Panc1 (cell line): ENCODE results near the gene MAPK6. TPM values are rescaled to one million over a fixed set of nuclear protein-coding genes. Genes with fewer than 3 reads are reported as not detected.

Experiments
- ATAC-seq: fragments of 200-7000 bp; cut with Tn5 transposase; 2 replicates; pipeline ENCODE4 v1.9.1; 2020; ENCODE audit warnings: mild to moderate bottlenecking, moderate library complexity
- BruUV-seq: library from RNA; stranded (reverse); fragments of 400-500 nt; replicated peaks from 2 replicates; lab custom pipeline; 2021; lab: Mats Ljungman, UMichigan
- CTCF ChIA-PET: fragments of 300-600 bp; sonication (Branson Sonifier 250); formaldehyde crosslinking; loops from one replicate; lab custom pipeline; 2022; ENCODE audit warnings: antibody characterized with exemption; lab: Charles Lee
- POLR2A ChIA-PET: fragments of 300-600 bp; sonication (Branson Sonifier 250); formaldehyde crosslinking; loops from one replicate; lab custom pipeline; 2022; ENCODE audit warnings: antibody characterized with exemption; lab: Charles Lee
- DNase-seq: peaks from one replicate; pipeline ENCODE4 v3.0.0-alpha.2; 2010; ENCODE audit warnings: low read depth, low spot score
- H3K27ac ChIP-seq: 2 replicates; pipeline ENCODE4 v1.5.1; 2011; ENCODE audit warnings: mild to moderate bottlenecking, low read length, inconsistent platforms
- H3K27me3 ChIP-seq: fragments of 200-500 bp; sonication (Bioruptor generic); 2 replicates; pipeline ENCODE4 v1.6.0; 2014; ENCODE audit warnings: low read length, inconsistent platforms; ENCODE audit not compliant: control insufficient read depth, insufficient read depth
- H3K36me3 ChIP-seq: fragments of 200-500 bp; sonication (Bioruptor generic); 2 replicates; pipeline ENCODE4 v1.5.1; 2014; ENCODE audit warnings: inconsistent platforms, mild to moderate bottlenecking, low read length, moderate library complexity; ENCODE audit not compliant: control insufficient read depth, insufficient read depth
- H3K4me1 ChIP-seq: 2 replicates; pipeline ENCODE4 v1.5.1; 2011; ENCODE audit warnings: inconsistent platforms, mild to moderate bottlenecking, low read length, moderate library complexity; ENCODE audit not compliant: control insufficient read depth, insufficient read depth
- H3K4me3 ChIP-seq, 2 experiments: 2 replicates each; pipeline ENCODE4 v1.5.1; 2011 to 2012; ENCODE audit warnings: low read depth in 2 of 2, low read length in 2 of 2, mild to moderate bottlenecking in 2 of 2, inconsistent platforms in 1 of 2, moderate library complexity in 1 of 2
- H3K9me3 ChIP-seq: fragments of 200-500 bp; sonication (Bioruptor generic); 2 replicates; pipeline ENCODE4 v1.5.1; 2014; ENCODE audit warnings: low read depth, mild to moderate bottlenecking, inconsistent platforms, low read length, moderate library complexity; ENCODE audit not compliant: control insufficient read depth, insufficient read depth
- POLR2AphosphoS5 ChIP-seq: IDR thresholded peaks from 2 replicates; pipeline ENCODE4 v1.6.1; 2012; ENCODE audit warnings: mild to moderate bottlenecking, low read depth, low read length, moderate library complexity
- REST ChIP-seq, 2 experiments: IDR thresholded peaks; 2 replicates each; pipeline ENCODE4 v1.6.1; 2011 to 2012; ENCODE audit warnings: low read depth in 2 of 2, control low read depth in 1 of 2, low read length in 1 of 2, mild to moderate bottlenecking in 1 of 2, moderate library complexity in 1 of 2; ENCODE audit not compliant: insufficient read depth in 1 of 2
- SIN3A ChIP-seq: IDR thresholded peaks from 2 replicates; pipeline ENCODE4 v1.6.1; 2012; ENCODE audit warnings: low read depth, mild to moderate bottlenecking, low read length, moderate library complexity, borderline replicate concordance; ENCODE audit not compliant: insufficient read depth
- TCF7L2 ChIP-seq: IDR thresholded peaks from 2 replicates; pipeline ENCODE4 v1.6.1; 2011; ENCODE audit warnings: mild to moderate bottlenecking, low read depth, low read length, inconsistent platforms
- in situ Hi-C: cut with HindIII; loops from 2 replicates; pipeline ENCODE4 v1.10.0; 2016; ENCODE audit warnings: low sequenced_read_pairs, low pct_unique_long_range_greater_than_20kb
- intact Hi-C: fragments of 100-400 bp; cut with micrococcal nuclease; formaldehyde crosslinking; loops from one replicate; pipeline ENCODE4 v1.10.0; 2022; ENCODE audit not compliant: unreplicated experiment
- total RNA-seq: library from RNA; stranded (reverse); gene quantifications from one replicate; pipeline ENCODE4 v1.2.1, GENCODE V29; 2021; ENCODE audit not compliant: unreplicated experiment
- TF ChIP-seq, protein P1 (sequence below): fragments of 450-650 bp; IDR thresholded peaks from 2 replicates; pipeline ENCODE4 v1.5.1; 2017; ENCODE audit warnings: mild to moderate bottlenecking

Gene MAPK6
- total RNA-seq, 1 experiment from 2014 or later, result 66.6 TPM

- peaks cover 11% of the 10 kb centered on the region for H3K4me1 ChIP-seq
- BruUV-seq, result TSS peak; percentile 96
- CTCF ChIA-PET, result no interaction called here
- H3K36me3 ChIP-seq, result no peaks in the 10 kb centered on the region; the same call in 1 of the 2 replicates
- H3K27ac ChIP-seq, result peak within 1 kb of the TSS; percentile 84
- POLR2A ChIA-PET, result interaction anchor here (0.6 to 1.0 kb wide), 4 partner anchors 48 to 207 kb away, joined by 3 to 14 read pairs (median 4); no protein-coding TSS in a partner anchor
- H3K9me3 ChIP-seq, result no peaks in the 10 kb centered on the region
- peak within 1 kb of the TSS; percentile 82 to 95 for H3K4me3 ChIP-seq
- H3K27me3 ChIP-seq, result no peaks in the 10 kb centered on the region
- ATAC-seq (peak; percentile 92), DNase-seq (peak; percentile 86)
- intact Hi-C loops (no loop called here), in situ Hi-C loops (no loop called here)
- TF ChIP-seq, protein P1, sequence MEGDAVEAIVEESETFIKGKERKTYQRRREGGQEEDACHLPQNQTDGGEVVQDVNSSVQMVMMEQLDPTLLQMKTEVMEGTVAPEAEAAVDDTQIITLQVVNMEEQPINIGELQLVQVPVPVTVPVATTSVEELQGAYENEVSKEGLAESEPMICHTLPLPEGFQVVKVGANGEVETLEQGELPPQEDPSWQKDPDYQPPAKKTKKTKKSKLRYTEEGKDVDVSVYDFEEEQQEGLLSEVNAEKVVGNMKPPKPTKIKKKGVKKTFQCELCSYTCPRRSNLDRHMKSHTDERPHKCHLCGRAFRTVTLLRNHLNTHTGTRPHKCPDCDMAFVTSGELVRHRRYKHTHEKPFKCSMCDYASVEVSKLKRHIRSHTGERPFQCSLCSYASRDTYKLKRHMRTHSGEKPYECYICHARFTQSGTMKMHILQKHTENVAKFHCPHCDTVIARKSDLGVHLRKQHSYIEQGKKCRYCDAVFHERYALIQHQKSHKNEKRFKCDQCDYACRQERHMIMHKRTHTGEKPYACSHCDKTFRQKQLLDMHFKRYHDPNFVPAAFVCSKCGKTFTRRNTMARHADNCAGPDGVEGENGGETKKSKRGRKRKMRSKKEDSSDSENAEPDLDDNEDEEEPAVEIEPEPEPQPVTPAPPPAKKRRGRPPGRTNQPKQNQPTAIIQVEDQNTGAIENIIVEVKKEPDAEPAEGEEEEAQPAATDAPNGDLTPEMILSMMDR, result no peak
- TF ChIP-seq TCF7L2, result 0 out of 2 replicates have a peak, but pooled peaks have one; percentile 29
- peak; percentile 92 for TF ChIP-seq POLR2AphosphoS5
- TF ChIP-seq REST (IDR thresholded peaks at IDR 0.05; ENCODE audit: insufficient read depth in 1 of 2, low read depth in 2 of 2, low read length in 1 of 2), result 0 out of 4 replicates have a peak, but pooled peaks of 1 of the 2 experiments have one; percentile 45
- peak; percentile 45; the same call in 1 of the 2 replicates for TF ChIP-seq SIN3A
Measured at GRCh38 chr15:51971375-51972133, 47.5 kb upstream of the MAPK6 start, which contains the start of gene LEO1. Gene LEO1, minus strand, starts transcription at chr15:51971778. Its CDS starts 33 bp downstream, at chr15:51971745.

GRCh38 chr15:51973220-51973619 lies 45.8 kb upstream of the MAPK6 start:
- H3K4me3 ChIP-seq, result peak overlapping the region; percentile 82 to 95
- CTCF ChIA-PET, result no interaction called here
- POLR2A ChIA-PET, result interaction anchor here (1.2 kb wide), 1 partner anchor 8 kb away, joined by 4 read pairs; no protein-coding TSS in a partner anchor
- TSS peak; percentile 91 for BruUV-seq
- peaks cover 11% of the 10 kb centered on the region for H3K4me1 ChIP-seq
- intact Hi-C loops, result no loop called here
- H3K9me3 ChIP-seq, result no peaks in the 10 kb centered on the region
- in situ Hi-C loops, result no loop called here
- TF ChIP-seq TCF7L2 (no peak), SIN3A (no peak), REST (IDR thresholded peaks at IDR 0.05; ENCODE audit: insufficient read depth in 1 of 2, low read depth in 2 of 2, low read length in 1 of 2) (no peak), POLR2AphosphoS5 (no peak)
- TF ChIP-seq, protein P1, result no peak
- peak overlapping the region; percentile 84 for H3K27ac ChIP-seq
- ATAC-seq (no peak), DNase-seq (no peak)
- H3K27me3 ChIP-seq, result no peaks in the 10 kb centered on the region
- no peaks in the 10 kb centered on the region; the same call in 1 of the 2 replicates for H3K36me3 ChIP-seq
